ENCODE data around the gene YJU2.

- no peak for TF ChIP-seq CTCF (IDR thresholded peaks at IDR 0.05)
- no peak for TF ChIP-seq POLR2A (IDR thresholded peaks at IDR 0.05)
- TF ChIP-seq EP300 (IDR thresholded peaks at IDR 0.05), result no peak
Observed at GRCh38 chr19:4305257-4305612, 58.4 kb downstream of the YJU2 start.

All from tibial nerve (tissue), 4 donors.